Measurements from ENCODE around the gene TFPT.

GRCh38 chr19:54153731-54154326 is 38.4 kb upstream of the TFPT start:
- TF ChIP-seq CTCF (IDR thresholded peaks at IDR 0.05) (no peak), POLR2AphosphoS5 (IDR thresholded peaks at IDR 0.05) (no peak)

All from upper lobe of left lung (tissue), 4 donors.